ENCODE measurements around the gene SPTB.

Gene SPTB

DNA sequence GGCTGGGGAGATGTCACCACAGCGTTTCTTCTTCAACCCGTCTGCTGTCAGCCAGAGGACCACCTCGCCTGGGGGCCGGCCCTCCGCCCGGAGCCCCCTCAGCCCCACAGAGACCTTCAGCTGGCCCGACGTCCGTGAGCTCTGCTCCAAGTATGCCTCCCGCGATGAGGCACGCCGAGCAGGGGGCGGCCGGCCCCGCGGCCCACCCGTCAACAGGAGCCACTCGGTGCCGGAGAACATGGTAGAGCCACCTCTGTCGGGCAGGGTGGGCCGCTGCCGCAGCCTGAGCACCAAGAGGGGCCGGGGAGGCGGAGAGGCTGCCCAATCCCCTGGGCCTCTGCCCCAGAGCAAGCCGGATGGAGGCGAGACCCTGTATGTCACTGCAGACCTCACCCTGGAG, 136.6 kb downstream of the SPTB start:
- H3K4me3 ChIP-seq (ENCODE audit: control insufficient read depth, low read depth, low read length), result no peak overlapping the region
- no peak for TF ChIP-seq CTCF (IDR thresholded peaks at IDR 0.05; ENCODE audit: control insufficient read depth, insufficient read depth, low read depth, low read length, missing control alignments)
- DNase-seq (ENCODE audit: low read depth), result no peak

- no peak for DNase-seq (ENCODE audit: low read depth)
- no peak for TF ChIP-seq CTCF (IDR thresholded peaks at IDR 0.05; ENCODE audit: control insufficient read depth, insufficient read depth, low read depth, low read length, missing control alignments)
- H3K4me3 ChIP-seq (ENCODE audit: control insufficient read depth, low read depth, low read length), result no peak overlapping the region
Measured at GRCh38 chr14:64741961-64742360, 137.7 kb downstream of the SPTB start.

- TF ChIP-seq CTCF (IDR thresholded peaks at IDR 0.05; ENCODE audit: control insufficient read depth, insufficient read depth, low read depth, low read length, missing control alignments), result no peak
- H3K4me3 ChIP-seq (ENCODE audit: control insufficient read depth, low read depth, low read length), result no peak overlapping the region
- DNase-seq (ENCODE audit: low read depth), result no peak
Measured at GRCh38 chr14:64741200-64741599, 138.5 kb downstream of the SPTB start.

DNA sequence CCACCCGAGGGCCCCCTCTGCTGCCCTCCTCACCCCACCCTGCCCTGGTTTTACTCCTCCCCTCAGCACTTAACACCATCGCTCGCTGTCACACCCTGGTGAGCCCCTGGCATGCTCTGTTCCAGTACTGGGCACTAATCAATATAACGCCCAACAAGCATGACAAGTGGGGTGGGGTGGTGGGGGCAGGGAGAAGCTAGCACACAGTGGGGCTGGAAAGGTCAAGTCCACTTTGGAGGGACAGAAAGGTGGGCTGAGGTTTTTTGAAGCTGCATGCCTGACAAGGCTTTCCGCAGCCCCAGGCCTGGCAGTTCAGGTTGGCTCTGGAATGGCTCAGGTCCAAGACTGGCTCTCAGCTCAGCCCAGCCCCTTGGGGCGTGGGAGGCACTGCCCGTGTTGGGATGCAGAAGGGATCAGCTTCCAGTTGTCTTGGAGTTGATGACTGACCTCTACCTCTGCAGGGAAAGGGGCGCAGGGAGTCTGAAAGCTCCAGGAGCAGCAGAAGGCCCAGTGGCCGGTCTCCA, 141.4 kb downstream of the SPTB start:
- no peak for TF ChIP-seq CTCF (IDR thresholded peaks at IDR 0.05; ENCODE audit: control insufficient read depth, insufficient read depth, low read depth, low read length, missing control alignments)
- DNase-seq (ENCODE audit: low read depth), result no peak
- no peak overlapping the region for H3K4me3 ChIP-seq (ENCODE audit: control insufficient read depth, low read depth, low read length)

- H3K4me3 ChIP-seq (ENCODE audit: control insufficient read depth, low read depth, low read length), result no peak overlapping the region
- no peak for DNase-seq (ENCODE audit: low read depth)
- no peak for TF ChIP-seq CTCF (IDR thresholded peaks at IDR 0.05; ENCODE audit: control insufficient read depth, insufficient read depth, low read depth, low read length, missing control alignments)
Measured at GRCh38 chr14:64737391-64738280, 142.1 kb downstream of the SPTB start.

DNA sequence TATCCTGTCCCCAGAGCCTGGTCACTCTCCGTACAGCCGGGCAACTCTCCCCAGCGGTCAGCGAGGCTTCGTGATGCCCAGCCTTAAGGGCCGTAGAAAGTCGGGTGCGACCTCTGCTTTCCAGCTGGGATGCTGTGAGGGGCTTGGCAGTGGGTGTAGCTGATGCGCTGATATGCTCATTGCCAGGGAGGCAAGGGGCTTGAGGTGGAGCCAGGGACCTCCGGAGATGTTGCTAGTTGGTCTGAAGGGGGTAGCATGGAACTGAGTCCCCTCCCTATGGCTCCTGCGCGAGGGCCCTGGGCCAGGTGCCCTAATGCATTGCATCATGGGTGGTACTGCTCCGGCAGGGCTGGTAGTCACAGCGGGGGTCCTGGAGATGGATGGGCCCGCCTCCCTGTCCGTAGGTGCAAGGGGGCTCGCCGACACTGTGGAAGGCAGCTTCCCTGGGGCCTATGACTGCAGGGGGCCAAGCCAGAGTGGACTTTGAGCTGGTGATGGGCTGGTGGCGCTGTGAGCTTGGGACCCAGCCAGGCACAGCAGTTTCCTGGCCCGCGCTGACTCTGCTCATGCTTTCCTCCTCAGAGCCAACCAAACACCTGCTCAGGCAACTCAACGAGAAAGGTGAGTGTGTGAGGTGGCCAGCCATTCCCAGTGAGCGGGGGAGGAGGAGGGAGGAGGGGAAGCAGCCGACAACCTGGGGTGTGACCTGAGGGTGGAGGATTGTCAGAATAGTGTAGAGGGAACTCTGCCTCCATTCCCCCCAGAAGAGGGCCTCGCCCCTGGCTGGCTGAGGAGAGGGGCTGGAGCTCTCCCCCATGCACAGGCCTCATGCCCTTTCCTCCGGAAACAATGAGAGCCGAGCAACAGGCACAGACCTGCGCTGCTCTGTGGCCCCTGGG, 143.2 kb downstream of the SPTB start:
- DNase-seq (ENCODE audit: low read depth), result no peak
- H3K4me3 ChIP-seq (ENCODE audit: control insufficient read depth, low read depth, low read length), result no peak overlapping the region
- TF ChIP-seq CTCF (IDR thresholded peaks at IDR 0.05; ENCODE audit: control insufficient read depth, insufficient read depth, low read depth, low read length, missing control alignments), result no peak
